Inflammatory macrophage treated with lipopolysaccharide for 4 hours (primary cell): Measurements from ENCODE around the gene FKBP6.
"Not testable (repeated sequence)": the region's sequence is repeated elsewhere in the genome, so short reads cannot be mapped to it uniquely, and the experiment has no call there.

ENCODE experiments used
- DNase-seq: peaks from one replicate; pipeline ENCODE4 v3.0.0-alpha.2; 2020

The FKBP6 gene

DNA sequence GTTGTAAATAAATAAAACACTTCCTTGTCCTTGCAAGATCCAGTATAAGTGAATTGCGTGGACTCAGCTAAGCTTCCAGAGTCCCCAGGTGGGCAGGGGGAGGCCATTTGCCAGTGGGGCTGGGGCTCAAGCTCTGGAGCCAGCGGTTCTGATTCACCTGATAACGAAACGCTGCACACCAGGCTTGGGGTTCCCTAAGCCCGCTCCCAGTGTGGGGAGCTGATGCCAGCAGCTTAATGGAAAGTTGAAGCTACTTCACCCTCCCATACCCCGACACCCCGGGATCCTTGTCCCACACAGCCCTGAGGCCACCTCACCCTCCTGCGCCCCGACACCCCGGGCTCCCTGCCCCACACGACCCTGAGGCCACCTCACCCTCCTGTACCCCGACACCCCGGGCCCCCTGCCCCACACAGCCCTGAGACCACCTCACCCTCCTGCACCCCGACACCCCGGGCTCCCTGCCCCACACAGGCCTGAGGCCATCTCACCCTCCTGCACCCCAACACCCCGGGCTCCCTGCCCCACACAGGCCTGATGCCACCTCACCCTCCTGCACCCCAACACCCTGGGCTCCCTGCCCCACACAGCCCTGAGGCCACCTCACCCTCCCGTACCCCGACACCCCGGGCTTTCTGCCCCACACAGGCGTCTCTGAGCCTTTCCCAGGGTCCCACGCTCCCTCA, 30.8 kb downstream of the FKBP6 start:
- DNase-seq, result no peak

DNA sequence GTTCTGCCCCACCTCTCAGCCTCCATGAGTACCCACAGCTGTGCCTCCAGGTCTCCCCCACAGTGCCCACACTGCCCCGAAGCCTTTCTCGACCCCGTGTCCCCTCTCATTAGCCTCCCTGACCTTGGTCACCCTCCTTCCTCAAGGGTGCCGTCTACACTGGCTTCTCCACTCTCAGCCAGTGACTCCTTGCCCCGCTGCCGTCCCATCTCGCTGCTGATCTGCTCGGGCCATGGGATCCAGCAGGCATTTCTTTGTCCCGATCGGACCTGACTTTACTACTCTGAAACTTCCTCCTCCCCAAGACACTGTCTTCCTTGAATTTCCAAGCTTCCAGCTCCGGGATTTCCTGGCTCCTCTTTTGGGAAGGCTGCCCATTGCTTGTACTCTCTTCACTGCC, 31.3 kb downstream of the FKBP6 start:
- DNase-seq, result no peak

DNA sequence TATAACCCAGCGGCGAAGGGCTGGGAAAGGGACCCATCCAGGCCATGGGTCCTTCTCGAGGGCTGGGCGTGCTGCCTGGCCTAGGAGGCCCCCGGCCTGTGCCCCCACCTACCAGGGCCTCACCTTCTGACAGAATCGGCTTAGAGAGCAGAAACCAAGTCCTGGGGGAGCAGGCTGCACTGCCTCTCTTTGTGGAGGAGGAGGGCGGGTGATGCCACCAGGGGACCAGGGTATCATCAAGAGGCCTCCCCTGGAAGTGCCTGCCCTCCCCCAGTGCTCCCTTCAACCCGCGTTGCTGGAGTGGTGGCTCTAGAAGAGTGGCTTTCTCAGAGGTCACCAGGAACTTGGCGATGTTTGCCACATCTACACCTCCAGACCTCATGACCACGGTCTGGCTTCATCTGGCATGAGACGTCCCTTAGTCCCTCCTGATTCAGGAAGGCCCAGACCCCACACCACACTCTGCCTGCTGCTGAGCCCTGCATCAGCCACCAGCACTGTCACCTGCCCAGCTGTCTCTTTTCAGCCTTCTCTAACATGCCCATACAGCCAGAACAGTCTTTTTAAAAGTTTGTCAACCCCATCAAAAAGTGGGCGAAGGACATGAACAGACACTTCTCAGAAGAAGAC, 31.9 kb downstream of the FKBP6 start:
- no peak for DNase-seq

- not testable (repeated sequence) for DNase-seq
Measured at GRCh38 chr7:73360590-73360989, 32.6 kb downstream of the FKBP6 start.

GRCh38 chr7:73363225-73364005, 35.5 kb downstream of the FKBP6 start:
- no peak for DNase-seq

GRCh38 chr7:73364006-73364728, 36.2 kb downstream of the FKBP6 start:
- DNase-seq, result no peak

DNA sequence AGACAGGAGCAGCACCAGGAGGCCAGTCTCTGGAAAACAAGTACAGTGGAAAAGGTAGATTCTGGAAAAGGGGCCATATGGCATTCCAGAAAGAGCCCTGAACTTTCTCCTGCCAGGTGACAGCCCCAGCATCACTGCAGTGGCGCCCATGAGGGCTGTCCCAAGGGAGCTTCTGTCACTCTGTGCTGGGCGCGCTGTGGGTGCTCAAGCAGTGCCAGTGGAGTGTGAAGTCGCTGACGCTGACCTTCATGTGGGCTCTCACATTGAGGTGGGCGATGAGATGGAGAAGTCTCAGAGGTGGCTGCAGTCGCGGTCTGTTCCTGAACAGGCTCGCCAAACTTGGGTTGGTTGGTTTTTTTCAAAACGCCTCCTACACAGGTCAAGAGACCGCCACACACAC, 38.2 kb downstream of the FKBP6 start:
- no peak for DNase-seq

DNA sequence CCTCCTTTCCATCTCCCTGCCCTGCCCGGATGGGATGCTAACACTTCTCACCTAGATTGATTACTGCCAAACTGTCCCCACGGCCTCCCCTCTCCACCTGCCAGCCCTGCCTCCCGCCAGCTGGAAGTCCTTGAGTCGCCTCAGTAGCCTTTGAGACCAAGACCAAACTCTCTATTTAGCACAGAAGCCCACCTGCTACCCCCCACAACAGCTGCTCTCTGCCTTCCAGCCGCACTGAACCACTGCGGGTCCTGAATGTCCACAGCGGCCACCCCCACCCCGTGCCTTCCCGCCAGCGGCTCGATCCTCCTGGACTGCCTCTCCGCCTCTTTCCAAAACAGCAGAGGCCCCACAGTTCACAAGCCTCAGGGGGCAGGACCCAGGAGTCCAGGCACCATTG, 39.0 kb downstream of the FKBP6 start:
- DNase-seq, result no peak

- no peak for DNase-seq
Measured at GRCh38 chr7:73369009-73369408, 41.0 kb downstream of the FKBP6 start.

- no peak for DNase-seq
Measured at GRCh38 chr7:73369622-73370021, 41.7 kb downstream of the FKBP6 start.

- no peak for DNase-seq
Measured at GRCh38 chr7:73373741-73374140, 45.8 kb downstream of the FKBP6 start.

DNA sequence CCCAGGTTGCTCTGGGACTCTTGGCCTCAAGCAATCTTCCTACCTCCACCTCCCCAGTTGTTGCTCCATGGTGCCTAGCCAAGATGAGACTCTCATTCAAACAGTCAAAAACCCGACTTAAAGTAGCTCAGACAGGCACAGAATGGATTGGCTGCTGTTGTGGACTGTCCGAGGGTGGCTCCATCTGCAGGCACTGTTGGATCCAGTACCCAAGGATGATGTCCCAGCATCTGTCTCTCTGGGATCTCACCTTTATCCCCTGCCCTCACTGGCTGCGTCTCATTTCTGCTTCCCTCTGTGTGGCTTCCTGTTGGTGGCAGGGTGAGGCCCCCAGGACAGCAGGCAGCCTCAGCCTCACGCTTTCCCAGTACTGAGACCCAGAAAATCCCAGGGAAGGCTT, 48.3 kb downstream of the FKBP6 start:
- not testable (repeated sequence) for DNase-seq

- no peak for DNase-seq
Measured at GRCh38 chr7:73376671-73377412, 48.9 kb downstream of the FKBP6 start.

GRCh38 chr7:73377413-73378200, 49.6 kb downstream of the FKBP6 start:
- not testable (repeated sequence) for DNase-seq

DNA sequence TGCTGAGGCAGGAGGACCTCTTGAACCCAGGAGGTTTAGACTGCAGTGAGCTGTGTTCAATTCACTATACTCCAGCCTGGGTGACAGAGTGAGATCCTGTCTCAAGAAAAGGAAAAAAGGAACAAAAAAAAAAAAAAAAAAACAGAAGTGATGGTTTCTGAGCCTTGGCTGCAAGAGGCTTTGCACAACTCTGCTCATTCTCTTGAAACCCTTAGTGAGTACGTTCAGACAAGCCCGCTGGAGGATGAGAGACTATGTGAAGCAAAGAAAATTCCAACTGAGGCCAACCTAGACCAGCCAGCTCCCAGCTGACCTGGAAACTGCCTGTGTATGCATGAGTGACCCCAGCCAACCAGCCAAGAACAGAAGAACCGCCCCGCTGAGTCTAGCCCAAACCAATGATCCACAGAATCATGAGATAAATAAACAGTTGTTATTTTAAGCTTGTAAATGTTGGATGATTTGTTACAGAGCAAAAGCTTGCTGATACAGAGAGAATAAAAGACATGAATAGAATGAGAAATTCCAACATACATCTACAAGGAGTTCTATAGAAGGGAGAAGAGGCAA, 55.1 kb downstream of the FKBP6 start:
- DNase-seq, result peak; percentile 80

- DNase-seq, result no peak
Measured at GRCh38 chr7:73387221-73387828, 59.4 kb downstream of the FKBP6 start.

- no peak for DNase-seq
Measured at GRCh38 chr7:73387908-73388414, 60.0 kb downstream of the FKBP6 start.

DNA sequence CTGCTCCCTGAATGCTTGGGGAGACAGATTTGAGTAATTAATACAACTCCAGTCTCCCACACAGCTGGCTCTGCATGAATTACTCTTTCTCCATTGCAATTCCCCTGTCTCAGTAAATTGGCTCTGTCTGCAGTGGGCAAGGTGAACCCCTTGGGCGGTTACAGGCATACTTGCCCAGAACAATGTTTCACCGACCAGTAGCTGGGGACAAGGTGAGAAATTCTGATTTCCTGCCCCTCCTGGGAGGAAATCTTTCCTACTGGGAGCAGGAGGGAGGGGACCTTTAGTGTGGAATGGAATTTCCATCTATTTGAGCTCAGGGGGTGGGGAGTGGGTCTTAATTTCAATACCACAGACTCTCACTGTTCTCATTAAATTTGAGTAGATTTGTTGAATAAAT, 63.4 kb downstream of the FKBP6 start:
- DNase-seq, result no peak

GRCh38 chr7:73394422-73394821, 66.5 kb downstream of the FKBP6 start:
- DNase-seq, result no peak
